HG02852 (cell line): ENCODE data around the gene PDCL2.
A peak's percentile ranks its signal among the peaks of the same experiment; 100 is the strongest.
"Not testable (repeated sequence)": the region's sequence is repeated elsewhere in the genome, so short reads cannot be mapped to it uniquely, and the experiment has no call there.

Experiments used
- ATAC-seq: cut with Tn5 transposase; IDR thresholded peaks from one replicate; pipeline ENCODE4 v1.9.1; 2021; ENCODE audit warnings: mild to moderate bottlenecking, moderate library complexity; ENCODE audit not compliant: unreplicated experiment

Gene PDCL2

GRCh38 chr4:55598641-55599040, 6.6 kb upstream of the PDCL2 start:
- no peak for ATAC-seq

GRCh38 chr4:55588160-55588559, 3.9 kb downstream of the PDCL2 start:
- no peak for ATAC-seq

- not testable (repeated sequence) for ATAC-seq
These were observed 9.3 kb downstream of the PDCL2 start for GRCh38 chr4:55582773-55583172.

- ATAC-seq, result no peak
These were observed 13.6 kb downstream of the PDCL2 start for GRCh38 chr4:55578341-55579010.

GRCh38 chr4:55575513-55575912, 16.5 kb downstream of the PDCL2 start:
- ATAC-seq, result no peak

GRCh38 chr4:55574252-55574651, 17.8 kb downstream of the PDCL2 start:
- ATAC-seq, result no peak

- ATAC-seq, result no peak
These were observed 20.2 kb downstream of the PDCL2 start for GRCh38 chr4:55571806-55572205.

GRCh38 chr4:55568905-55569504, 23.0 kb downstream of the PDCL2 start:
- ATAC-seq, result peak; percentile 65

GRCh38 chr4:55561889-55562288, 30.2 kb downstream of the PDCL2 start:
- peak; percentile 100 for ATAC-seq

- ATAC-seq, result no peak
These were observed 31.9 kb downstream of the PDCL2 start for GRCh38 chr4:55560096-55560495.

- ATAC-seq, result no peak
These were observed 37.5 kb downstream of the PDCL2 start for GRCh38 chr4:55554453-55555030.

- ATAC-seq, result peak; percentile 42
These were observed 38.4 kb downstream of the PDCL2 start for GRCh38 chr4:55553441-55554201.

GRCh38 chr4:55551964-55552363, 40.1 kb downstream of the PDCL2 start:
- ATAC-seq, result not testable (repeated sequence)

- ATAC-seq, result no peak
These were observed 42.2 kb downstream of the PDCL2 start for GRCh38 chr4:55549888-55550287.

- no peak for ATAC-seq
These were observed 44.1 kb downstream of the PDCL2 start for GRCh38 chr4:55547918-55548317.

GRCh38 chr4:55547466-55547770, 44.6 kb downstream of the PDCL2 start:
- ATAC-seq, result no peak

- ATAC-seq, result peak; percentile 75
These were observed 45.1 kb downstream of the PDCL2 start, which contains the start of gene CLOCK for GRCh38 chr4:55546756-55547465. TSS of gene CLOCK (minus strand) at chr4:55546909. CDS start at chr4:55482785, 64,124 bp downstream.

GRCh38 chr4:55546506-55546755, 45.6 kb downstream of the PDCL2 start:
- ATAC-seq, result peak; percentile 42

- ATAC-seq, result peak; percentile 38
These were observed 46.2 kb downstream of the PDCL2 start for GRCh38 chr4:55545641-55546505.

GRCh38 chr4:55545151-55545550, 46.9 kb downstream of the PDCL2 start:
- no peak for ATAC-seq
